RCC 7860 (cell line): ENCODE data around the gene IPO8.

Experiments
- DNase-seq: peaks from one replicate; pipeline ENCODE4 v3.0.0-alpha.2; 2015; ENCODE audit warnings: low spot score
- FAIRE-seq: peaks from 2 replicates; lab custom pipeline; 2012; peaks lifted over from hg19 to GRCh38; lab: Jason Lieb, UNC

The IPO8 gene

DNA sequence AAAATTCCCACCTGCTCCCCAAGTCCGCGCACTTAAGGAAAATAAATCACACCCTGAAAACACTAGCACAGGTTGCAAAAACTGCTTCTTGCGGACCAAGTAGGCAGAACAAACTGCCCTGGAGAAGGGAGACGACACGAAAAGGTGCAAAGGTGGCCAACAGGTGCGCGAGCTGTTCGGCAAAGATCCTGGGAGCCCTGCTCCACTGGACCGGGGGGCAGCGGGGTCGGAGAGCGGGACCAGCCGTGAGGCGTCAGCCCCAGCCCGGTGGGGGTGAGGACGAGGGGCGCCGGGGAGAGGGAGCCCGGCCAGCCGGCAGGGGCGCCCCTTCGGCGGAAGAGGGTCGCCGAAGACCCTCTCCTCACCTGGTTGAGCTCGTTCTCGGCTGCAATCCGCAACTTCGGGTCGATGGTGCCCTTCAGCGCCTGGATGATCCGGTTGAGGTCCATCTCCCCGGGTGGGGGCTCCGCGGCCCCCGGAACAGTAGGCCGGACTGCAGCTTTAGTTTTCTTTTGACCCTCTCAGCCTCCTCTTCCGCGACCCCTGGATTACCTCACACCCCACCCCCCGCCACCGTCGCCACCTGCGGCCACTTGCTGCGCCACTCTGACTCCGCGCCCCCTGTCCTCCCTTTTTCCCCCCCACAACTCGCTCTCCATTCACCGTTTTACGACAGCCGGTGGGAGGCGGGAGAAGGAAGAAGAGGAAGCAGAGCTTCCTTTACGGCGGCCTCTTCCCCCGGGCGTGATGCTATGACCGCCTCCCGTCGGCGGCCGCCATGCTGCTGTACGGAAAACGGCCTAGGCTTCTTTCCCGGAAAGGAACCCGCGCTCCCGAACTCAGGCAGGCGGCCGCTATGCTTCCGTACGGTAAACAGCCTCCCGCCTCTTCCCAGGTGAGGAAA, at the start of gene IPO8:
Gene IPO8, minus strand, starts transcription at position 671 of the 904 bp plus-strand sequence. Its CDS starts 222 bp downstream, at position 449.
- DNase-seq = peak; percentile 80
- FAIRE-seq = peak; percentile 60

DNA sequence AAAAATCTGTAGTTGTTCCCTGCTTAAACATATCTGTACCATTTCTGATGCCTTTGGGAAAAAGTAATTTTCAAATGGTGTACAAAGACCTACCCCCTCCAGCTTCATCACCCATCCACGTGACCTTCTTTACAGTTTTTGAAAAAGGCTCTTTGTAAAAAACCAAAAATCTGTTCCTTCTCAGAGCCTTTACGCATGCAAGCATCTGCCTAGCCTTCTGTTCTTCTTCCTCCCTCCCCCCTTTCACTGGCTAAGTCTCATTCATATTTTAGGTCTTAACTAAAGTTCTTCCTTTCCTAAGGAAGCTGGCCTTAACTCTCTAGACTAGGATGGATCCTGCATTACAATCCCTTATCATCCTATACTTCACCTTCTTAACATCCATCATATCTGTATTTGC, 48.7 kb upstream of the IPO8 start:
- DNase-seq (no peak), FAIRE-seq (no peak)

DNA sequence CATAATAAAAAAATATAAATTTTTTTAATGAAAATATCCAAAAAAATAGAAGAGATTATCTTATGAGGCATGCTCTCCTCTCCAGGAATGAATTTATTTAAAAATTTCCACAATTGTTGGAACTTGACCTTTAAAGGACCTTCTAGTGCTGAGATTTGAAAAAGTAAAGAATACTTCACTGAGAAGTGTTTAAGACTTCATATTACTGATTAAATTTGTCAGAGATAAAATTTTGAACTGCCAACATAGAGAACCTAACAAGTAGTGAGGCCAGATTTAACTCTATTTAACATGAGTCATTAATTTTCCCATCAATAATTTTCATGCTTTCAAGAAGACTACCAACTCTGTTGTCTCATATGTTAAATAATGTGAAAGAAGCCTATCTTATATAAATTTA, 44.6 kb upstream of the IPO8 start:
- FAIRE-seq = no peak
- DNase-seq = no peak

GRCh38 chr12:30739020-30739419, 43.4 kb upstream of the IPO8 start:
- DNase-seq = no peak
- no peak for FAIRE-seq

- DNase-seq (no peak), FAIRE-seq (no peak)
These were observed 37.4 kb upstream of the IPO8 start for GRCh38 chr12:30732954-30733637.

DNA sequence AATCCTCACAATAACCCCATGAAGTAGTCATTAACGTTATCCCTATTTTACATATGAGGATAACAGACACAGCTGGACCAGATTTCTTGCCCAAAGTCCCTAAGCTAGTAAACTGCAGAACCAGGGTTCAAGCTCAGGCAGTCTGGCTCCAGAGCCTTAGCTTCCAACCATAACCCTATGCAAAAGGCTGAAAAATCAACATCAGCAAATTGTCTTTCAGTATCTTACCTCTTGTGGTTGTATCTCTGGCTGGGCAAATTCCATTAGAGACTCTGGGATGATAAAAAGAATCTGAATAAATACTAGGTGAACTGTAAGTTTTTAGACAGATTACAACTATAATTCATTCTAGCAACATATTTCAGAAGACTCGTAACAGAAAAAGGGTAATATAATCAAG, 34.3 kb upstream of the IPO8 start:
- DNase-seq (no peak), FAIRE-seq (no peak)

DNA sequence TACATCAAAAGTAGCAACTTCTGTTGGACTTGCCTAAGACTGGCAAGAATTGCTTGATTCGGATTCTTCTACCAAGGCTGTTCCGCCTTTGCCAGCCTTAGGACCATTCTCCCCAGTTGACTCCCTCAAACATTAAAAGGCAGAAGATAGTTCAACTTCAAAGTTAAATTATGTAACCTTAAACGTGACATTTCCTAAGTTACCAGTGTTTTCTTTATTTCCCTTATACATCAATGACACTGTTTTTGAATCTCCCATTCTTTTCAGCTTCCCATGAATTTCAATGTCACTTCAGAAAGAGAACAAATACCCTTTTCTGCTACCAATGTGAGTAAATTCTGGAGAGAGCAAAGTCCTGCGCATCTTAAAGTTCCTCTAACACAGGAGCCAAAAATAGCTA, 33.9 kb upstream of the IPO8 start:
- FAIRE-seq = no peak
- no peak for DNase-seq

- FAIRE-seq = no peak
- no peak for DNase-seq
These were observed 31.0 kb upstream of the IPO8 start for GRCh38 chr12:30726647-30727046.

- FAIRE-seq (peak; percentile 86), DNase-seq (peak; percentile 51)
These were observed 30.1 kb upstream of the IPO8 start for GRCh38 chr12:30725739-30726138.

- DNase-seq = peak; percentile 27
- FAIRE-seq = no peak
These were observed 23.4 kb upstream of the IPO8 start for GRCh38 chr12:30719060-30719459.

DNA sequence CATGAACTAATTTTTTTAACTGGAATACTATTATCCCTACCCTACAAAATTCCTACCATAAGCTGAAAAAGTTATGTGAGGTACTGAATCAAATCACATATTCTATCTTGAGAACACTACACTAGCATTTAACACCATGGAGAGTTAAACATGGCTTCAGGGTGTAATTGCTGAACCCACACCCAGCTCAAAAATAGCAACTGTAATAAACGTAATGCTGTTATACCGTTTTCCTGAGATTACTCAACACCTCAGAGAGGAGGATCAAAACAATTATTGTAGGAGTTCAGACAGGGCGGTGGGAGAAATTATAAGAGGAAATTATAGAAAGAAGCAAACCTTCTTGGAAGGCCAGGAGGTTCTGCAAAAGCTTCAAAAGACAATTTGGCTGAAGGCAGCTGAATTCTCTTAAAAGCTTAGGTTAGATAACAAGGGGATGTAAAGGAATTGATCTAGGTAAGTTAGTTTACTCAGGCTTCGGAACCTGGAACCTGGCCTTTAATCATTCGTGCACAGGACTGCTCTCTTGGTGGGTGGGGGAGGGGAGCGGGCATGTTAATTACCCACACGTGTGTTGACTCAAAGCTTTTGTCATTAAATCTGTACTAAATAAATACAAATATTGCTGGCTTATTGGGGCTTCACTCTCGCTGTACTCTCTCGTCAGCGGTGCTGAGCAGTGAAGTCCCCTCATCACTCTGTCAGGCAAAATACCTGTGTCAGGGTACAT, 12.1 kb upstream of the IPO8 start:
- no peak for DNase-seq
- no peak for FAIRE-seq

DNA sequence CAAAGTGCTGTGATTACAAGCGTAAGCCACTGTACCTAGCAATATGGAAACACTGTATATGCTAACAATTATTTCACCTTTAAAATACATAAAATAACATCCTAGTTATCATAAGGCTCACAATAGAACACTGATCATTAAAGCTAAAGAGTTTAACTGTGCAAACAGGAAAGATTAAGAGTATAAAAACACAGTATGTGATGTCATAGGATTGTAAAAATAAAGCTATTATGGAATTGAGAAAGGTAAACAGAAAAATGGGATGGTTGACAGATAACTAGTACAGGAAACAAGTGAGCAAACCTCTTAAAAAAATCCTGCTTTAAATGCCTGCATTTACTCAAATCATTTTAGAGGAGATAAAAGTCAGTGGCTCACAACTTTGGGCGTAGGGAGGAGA, 10.8 kb upstream of the IPO8 start:
- no peak for DNase-seq
- FAIRE-seq = no peak

DNA sequence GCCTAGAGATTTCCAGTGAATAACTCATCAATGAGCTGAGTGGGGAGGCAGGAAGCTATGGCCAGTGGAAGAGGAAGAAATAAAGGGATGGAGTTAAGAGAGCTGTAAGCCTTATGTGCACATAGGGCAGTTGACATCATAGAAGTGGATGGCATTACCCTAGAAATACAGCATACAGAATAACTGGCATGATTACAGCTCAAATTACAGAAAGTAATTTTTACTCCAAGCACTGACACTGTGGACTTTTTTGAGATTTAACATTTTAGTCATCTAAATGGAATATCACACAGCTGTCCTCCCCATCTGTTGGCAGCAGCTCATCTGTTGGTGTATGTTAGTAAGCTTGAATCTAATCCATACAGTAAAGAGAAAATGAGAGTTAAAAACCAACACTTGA, 5.4 kb upstream of the IPO8 start:
- DNase-seq (no peak), FAIRE-seq (no peak)

- no peak for DNase-seq
- FAIRE-seq = no peak
These were observed 4.7 kb upstream of the IPO8 start for GRCh38 chr12:30700216-30700900.

- no peak for DNase-seq
- FAIRE-seq = no peak
These were observed 2.7 kb upstream of the IPO8 start for GRCh38 chr12:30698346-30698745.

GRCh38 chr12:30696943-30697342, 1.3 kb upstream of the IPO8 start:
- no peak for FAIRE-seq

DNA sequence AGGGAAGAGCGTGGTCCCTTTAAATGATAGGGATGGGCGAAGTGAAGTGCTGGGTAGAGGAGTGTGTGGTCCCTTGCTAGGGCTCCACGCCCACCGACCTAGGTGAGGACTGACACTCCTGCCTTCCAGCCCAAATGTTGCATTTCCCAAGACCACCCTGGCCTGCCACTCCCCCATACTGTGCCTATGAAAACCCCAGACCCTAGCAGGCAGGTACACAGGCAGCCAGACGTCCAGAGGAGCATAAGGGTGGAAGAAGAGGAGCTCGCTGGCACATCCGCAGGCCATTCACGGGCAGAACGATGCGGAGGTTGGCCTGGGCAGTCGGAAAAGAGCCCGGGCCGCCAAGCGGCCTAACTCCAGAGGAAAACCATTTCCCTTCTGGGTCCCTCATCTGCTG, 817 bp upstream of the IPO8 start:
- DNase-seq (no peak), FAIRE-seq (no peak)

More at GRCh38 chr12:30696943-30697342, 1.3 kb upstream of the IPO8 start:
- no peak for DNase-seq

- no peak for DNase-seq
- no peak for FAIRE-seq
These were observed 387 bp upstream of the IPO8 start for GRCh38 chr12:30696103-30696408.

- FAIRE-seq (no peak), DNase-seq (peak; percentile 11)
These were observed 1.1 kb downstream of the IPO8 start for GRCh38 chr12:30694412-30695198.

DNA sequence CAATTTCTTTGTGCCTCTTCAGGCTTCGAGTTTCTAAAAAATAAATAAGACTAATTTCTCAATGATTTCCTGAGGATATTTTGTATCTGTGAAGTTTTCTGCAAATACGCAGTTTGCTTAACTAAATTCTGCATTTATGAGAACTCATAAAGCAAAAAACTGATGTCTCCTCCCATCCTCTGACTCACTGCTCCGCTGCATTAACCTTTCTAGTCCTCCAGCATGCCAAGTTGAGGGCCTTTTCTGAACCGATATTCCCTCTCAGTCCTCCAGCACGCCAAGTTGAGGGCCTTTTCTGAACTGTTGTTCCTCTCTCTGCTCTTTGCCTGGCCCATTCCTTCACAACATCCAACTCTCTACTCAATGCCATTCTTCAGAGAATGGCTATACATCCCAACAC, 3.2 kb downstream of the IPO8 start:
- FAIRE-seq = no peak
- DNase-seq = no peak
